K562 (cell line): ENCODE results near the gene DHDH. TPM values are rescaled to one million over a fixed set of nuclear protein-coding genes. Genes with fewer than 3 reads are reported as not detected.

Source experiments
- ESRRA ChIP-seq: fragments of 450-650 bp; IDR thresholded peaks from 2 replicates; pipeline ENCODE4 v1.6.1; 2014; ENCODE audit warnings: low read depth, mild to moderate bottlenecking, moderate library complexity, borderline replicate concordance
- GTF2B ChIP-seq: IDR thresholded peaks from 2 replicates; pipeline ENCODE4 v1.6.1; 2011; ENCODE audit not compliant: insufficient read length; ENCODE audit errors: extremely low read depth
- HMG20A ChIP-seq: fragments of 450-650 bp; formaldehyde crosslinking; conservative IDR thresholded peaks from 2 replicates; pipeline ENCODE4 v1.4.0; 2020; ENCODE audit warnings: mild to moderate bottlenecking, mixed read lengths
- ZBTB33 ChIP-seq: sonication (generic); formaldehyde crosslinking; IDR thresholded peaks from 2 replicates; pipeline ENCODE4 v1.8.1; 2023; ENCODE audit warnings: mild to moderate bottlenecking, missing genetic modification reagents
- polyA plus RNA-seq, 8 experiments: library from polyadenylated mRNA; depleted of rRNA in 4 of 8; stranded (reverse) in 5 of 8; unstranded in 3 of 8; fragments of >200 nt; fragmentation: Nextera tagmentation in 2 of 8; fragmentation: Illumina TruSeq in 1 of 8; extraction: Ambion mirVana in 2 of 8; extraction: Trizol in 1 of 8; gene quantifications; 2 replicates each; pipeline versions ENCODE4 v1.2.1 to v1.2.3, GENCODE V29; 2011 to 2014; ENCODE audit warnings: inconsistent platforms in 1 of 8, missing spikeins in 1 of 8
- total RNA-seq, 7 experiments: library from RNA; depleted of rRNA in 6 of 7; stranded (reverse); fragments of >200 nt in 6 of 7; fragmentation: Illumina TruSeq in 2 of 7; extraction: Trizol in 2 of 7; gene quantifications; 2 replicates each; pipeline versions ENCODE4 v1.2.1 to v1.2.3, GENCODE V29; 2011 to 2021; ENCODE audit warnings: low replicate concordance in 1 of 7
- TF ChIP-seq, protein P1 (sequence below): fragments of 450-650 bp; IDR thresholded peaks from 2 replicates; pipeline ENCODE4 v1.6.1; 2016; ENCODE audit warnings: mild to moderate bottlenecking, moderate library complexity
- TF ChIP-seq, protein P2 (sequence below): sonication (generic); formaldehyde crosslinking; IDR thresholded peaks from 2 replicates; pipeline ENCODE4 v1.9.0; 2022; ENCODE audit warnings: mild to moderate bottlenecking, missing genetic modification reagents
- TF ChIP-seq, protein P3 (sequence below): fragments of 450-650 bp; IDR thresholded peaks from 2 replicates; pipeline ENCODE4 v1.6.1; 2016

Gene DHDH
- total and polyA plus RNA-seq, 9 of the 15 experiments (the other 6 are each of a cell fraction or from before 2014, with no cell fraction given), result 0.37 to 1.9 (median 0.87) TPM

- TF ChIP-seq, protein P1, sequence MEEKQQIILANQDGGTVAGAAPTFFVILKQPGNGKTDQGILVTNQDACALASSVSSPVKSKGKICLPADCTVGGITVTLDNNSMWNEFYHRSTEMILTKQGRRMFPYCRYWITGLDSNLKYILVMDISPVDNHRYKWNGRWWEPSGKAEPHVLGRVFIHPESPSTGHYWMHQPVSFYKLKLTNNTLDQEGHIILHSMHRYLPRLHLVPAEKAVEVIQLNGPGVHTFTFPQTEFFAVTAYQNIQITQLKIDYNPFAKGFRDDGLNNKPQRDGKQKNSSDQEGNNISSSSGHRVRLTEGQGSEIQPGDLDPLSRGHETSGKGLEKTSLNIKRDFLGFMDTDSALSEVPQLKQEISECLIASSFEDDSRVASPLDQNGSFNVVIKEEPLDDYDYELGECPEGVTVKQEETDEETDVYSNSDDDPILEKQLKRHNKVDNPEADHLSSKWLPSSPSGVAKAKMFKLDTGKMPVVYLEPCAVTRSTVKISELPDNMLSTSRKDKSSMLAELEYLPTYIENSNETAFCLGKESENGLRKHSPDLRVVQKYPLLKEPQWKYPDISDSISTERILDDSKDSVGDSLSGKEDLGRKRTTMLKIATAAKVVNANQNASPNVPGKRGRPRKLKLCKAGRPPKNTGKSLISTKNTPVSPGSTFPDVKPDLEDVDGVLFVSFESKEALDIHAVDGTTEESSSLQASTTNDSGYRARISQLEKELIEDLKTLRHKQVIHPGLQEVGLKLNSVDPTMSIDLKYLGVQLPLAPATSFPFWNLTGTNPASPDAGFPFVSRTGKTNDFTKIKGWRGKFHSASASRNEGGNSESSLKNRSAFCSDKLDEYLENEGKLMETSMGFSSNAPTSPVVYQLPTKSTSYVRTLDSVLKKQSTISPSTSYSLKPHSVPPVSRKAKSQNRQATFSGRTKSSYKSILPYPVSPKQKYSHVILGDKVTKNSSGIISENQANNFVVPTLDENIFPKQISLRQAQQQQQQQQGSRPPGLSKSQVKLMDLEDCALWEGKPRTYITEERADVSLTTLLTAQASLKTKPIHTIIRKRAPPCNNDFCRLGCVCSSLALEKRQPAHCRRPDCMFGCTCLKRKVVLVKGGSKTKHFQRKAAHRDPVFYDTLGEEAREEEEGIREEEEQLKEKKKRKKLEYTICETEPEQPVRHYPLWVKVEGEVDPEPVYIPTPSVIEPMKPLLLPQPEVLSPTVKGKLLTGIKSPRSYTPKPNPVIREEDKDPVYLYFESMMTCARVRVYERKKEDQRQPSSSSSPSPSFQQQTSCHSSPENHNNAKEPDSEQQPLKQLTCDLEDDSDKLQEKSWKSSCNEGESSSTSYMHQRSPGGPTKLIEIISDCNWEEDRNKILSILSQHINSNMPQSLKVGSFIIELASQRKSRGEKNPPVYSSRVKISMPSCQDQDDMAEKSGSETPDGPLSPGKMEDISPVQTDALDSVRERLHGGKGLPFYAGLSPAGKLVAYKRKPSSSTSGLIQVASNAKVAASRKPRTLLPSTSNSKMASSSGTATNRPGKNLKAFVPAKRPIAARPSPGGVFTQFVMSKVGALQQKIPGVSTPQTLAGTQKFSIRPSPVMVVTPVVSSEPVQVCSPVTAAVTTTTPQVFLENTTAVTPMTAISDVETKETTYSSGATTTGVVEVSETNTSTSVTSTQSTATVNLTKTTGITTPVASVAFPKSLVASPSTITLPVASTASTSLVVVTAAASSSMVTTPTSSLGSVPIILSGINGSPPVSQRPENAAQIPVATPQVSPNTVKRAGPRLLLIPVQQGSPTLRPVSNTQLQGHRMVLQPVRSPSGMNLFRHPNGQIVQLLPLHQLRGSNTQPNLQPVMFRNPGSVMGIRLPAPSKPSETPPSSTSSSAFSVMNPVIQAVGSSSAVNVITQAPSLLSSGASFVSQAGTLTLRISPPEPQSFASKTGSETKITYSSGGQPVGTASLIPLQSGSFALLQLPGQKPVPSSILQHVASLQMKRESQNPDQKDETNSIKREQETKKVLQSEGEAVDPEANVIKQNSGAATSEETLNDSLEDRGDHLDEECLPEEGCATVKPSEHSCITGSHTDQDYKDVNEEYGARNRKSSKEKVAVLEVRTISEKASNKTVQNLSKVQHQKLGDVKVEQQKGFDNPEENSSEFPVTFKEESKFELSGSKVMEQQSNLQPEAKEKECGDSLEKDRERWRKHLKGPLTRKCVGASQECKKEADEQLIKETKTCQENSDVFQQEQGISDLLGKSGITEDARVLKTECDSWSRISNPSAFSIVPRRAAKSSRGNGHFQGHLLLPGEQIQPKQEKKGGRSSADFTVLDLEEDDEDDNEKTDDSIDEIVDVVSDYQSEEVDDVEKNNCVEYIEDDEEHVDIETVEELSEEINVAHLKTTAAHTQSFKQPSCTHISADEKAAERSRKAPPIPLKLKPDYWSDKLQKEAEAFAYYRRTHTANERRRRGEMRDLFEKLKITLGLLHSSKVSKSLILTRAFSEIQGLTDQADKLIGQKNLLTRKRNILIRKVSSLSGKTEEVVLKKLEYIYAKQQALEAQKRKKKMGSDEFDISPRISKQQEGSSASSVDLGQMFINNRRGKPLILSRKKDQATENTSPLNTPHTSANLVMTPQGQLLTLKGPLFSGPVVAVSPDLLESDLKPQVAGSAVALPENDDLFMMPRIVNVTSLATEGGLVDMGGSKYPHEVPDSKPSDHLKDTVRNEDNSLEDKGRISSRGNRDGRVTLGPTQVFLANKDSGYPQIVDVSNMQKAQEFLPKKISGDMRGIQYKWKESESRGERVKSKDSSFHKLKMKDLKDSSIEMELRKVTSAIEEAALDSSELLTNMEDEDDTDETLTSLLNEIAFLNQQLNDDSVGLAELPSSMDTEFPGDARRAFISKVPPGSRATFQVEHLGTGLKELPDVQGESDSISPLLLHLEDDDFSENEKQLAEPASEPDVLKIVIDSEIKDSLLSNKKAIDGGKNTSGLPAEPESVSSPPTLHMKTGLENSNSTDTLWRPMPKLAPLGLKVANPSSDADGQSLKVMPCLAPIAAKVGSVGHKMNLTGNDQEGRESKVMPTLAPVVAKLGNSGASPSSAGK, result no peak
- TF ChIP-seq HMG20A (CRISPR knock-in tag) (no peak), ESRRA (no peak; the same call in 1 of the 2 replicates), ZBTB33 (CRISPR knock-in tag) (no peak), GTF2B (no peak)
- TF ChIP-seq, protein P2, sequence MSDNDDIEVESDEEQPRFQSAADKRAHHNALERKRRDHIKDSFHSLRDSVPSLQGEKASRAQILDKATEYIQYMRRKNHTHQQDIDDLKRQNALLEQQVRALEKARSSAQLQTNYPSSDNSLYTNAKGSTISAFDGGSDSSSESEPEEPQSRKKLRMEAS (CRISPR knock-in tag), result peak; percentile 28; the same call in 1 of the 2 replicates
- TF ChIP-seq, protein P3, sequence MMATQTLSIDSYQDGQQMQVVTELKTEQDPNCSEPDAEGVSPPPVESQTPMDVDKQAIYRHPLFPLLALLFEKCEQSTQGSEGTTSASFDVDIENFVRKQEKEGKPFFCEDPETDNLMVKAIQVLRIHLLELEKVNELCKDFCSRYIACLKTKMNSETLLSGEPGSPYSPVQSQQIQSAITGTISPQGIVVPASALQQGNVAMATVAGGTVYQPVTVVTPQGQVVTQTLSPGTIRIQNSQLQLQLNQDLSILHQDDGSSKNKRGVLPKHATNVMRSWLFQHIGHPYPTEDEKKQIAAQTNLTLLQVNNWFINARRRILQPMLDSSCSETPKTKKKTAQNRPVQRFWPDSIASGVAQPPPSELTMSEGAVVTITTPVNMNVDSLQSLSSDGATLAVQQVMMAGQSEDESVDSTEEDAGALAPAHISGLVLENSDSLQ, result peak; percentile 99
These were observed 59.9 kb downstream of the DHDH start, which contains the start of the genes GYS1 and RUVBL2 (continued) for GRCh38 chr19:48993175-48994034.
